ENCODE data around the gene SLC25A1. TPM values are rescaled to one million over a fixed set of nuclear protein-coding genes. Genes with fewer than 3 reads are reported as not detected.

SLC25A1 gene
- total and polyA plus RNA-seq, 2 donors (not counting 1 experiment from before 2014, with no cell fraction given), result 41.3 to 47.7 TPM

DNA sequence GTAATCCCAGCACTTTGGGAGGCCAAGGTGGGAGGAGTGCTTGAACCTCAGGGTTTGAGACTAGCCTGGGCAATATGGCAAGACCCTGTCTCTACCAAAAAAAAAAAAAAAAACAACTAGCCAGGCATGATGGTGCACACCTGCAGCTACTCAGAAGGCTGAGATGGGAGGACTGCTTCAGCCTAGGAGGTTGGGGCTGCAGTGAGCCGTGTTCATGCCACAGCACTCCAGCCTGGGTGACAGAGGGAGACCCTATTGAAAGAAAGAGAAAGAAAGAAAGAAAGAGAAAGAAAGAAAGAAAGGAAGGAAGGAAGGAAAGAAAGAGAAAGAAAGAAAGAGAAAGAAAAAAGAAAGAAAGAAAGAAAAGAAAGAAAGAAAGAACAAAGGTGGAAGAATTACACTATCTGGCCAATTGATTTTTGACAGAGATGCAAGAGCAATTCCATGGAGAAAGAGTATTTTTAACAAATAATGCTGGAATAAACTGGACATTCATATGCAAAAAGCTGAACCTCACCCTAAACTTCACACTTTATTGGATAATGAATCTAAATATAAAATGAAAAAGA, 33.9 kb upstream of the SLC25A1 start:
- Mint-ChIP-seq H3K27me3 (peaks cover 21% of the 10 kb centered on the region), H3K4me1 (peaks cover 6% of the 10 kb centered on the region), H3K9me3 (ENCODE audit: insufficient read depth) (no peaks in the 10 kb centered on the region), H3K27ac (no peak overlapping the region), H3K4me3 (no peak overlapping the region)
- Histone ChIP-seq H3K79me2 (ENCODE audit: control insufficient read depth, insufficient read depth, low read length) (no peaks in the 10 kb centered on the region), H3K36me3 (replicated peaks in 1 of 2; ENCODE audit: control extremely low read depth in 1 of 2, control insufficient read depth in 1 of 2, extremely low read depth in 1 of 2, insufficient read depth in 2 of 2, low read length in 1 of 2) (no peaks in the 10 kb centered on the region), H2AFZ (ENCODE audit: insufficient read depth, low read depth, low read length, poor library complexity, severe bottlenecking) (no peak overlapping the region), H3K4me1 (ENCODE audit: control insufficient read depth in 2 of 2, insufficient read depth in 2 of 2, low read length in 2 of 2) (no peaks in the 10 kb centered on the region), H3K27me3 (replicated peaks in 1 of 4; ENCODE audit: control extremely low read depth in 1 of 4, control insufficient read depth in 3 of 4, insufficient read depth in 4 of 4, low read length in 3 of 4) (peaks cover 0 to 7% (median 2%) of the 10 kb centered on the region in 4 experiments), H3K4me2 (replicated peaks; ENCODE audit: low read depth, low read length, poor library complexity, severe bottlenecking) (no peak overlapping the region), H3K27ac (ENCODE audit: low read length in 2 of 2) (no peak overlapping the region), H3K9me3 (ENCODE audit: control extremely low read depth in 1 of 3, control insufficient read depth in 2 of 3, insufficient read depth in 1 of 3, low read length in 2 of 3) (no peaks in the 10 kb centered on the region), H3K9ac (ENCODE audit: low read length) (no peak overlapping the region), H4K20me1 (ENCODE audit: control insufficient read depth, insufficient read depth, low read length, poor library complexity, severe bottlenecking) (no peaks in the 10 kb centered on the region), H3K4me3 (ENCODE audit: control extremely low read depth in 1 of 5, extremely low read depth in 1 of 5, insufficient read depth in 1 of 5, low read depth in 2 of 5, low read length in 4 of 5) (no peak overlapping the region)
- ATAC-seq (ENCODE audit: low read depth) (no peak), DNase-seq (no peak)
- POLR2A ChIA-PET, result no interaction called here
- TF ChIP-seq EZH2 (IDR thresholded peaks at IDR 0.05; ENCODE audit: borderline replicate concordance, insufficient read depth, low read depth, low read length, poor library complexity, severe bottlenecking), result no peak
- TF ChIP-seq, protein P1, sequence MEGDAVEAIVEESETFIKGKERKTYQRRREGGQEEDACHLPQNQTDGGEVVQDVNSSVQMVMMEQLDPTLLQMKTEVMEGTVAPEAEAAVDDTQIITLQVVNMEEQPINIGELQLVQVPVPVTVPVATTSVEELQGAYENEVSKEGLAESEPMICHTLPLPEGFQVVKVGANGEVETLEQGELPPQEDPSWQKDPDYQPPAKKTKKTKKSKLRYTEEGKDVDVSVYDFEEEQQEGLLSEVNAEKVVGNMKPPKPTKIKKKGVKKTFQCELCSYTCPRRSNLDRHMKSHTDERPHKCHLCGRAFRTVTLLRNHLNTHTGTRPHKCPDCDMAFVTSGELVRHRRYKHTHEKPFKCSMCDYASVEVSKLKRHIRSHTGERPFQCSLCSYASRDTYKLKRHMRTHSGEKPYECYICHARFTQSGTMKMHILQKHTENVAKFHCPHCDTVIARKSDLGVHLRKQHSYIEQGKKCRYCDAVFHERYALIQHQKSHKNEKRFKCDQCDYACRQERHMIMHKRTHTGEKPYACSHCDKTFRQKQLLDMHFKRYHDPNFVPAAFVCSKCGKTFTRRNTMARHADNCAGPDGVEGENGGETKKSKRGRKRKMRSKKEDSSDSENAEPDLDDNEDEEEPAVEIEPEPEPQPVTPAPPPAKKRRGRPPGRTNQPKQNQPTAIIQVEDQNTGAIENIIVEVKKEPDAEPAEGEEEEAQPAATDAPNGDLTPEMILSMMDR (IDR thresholded peaks at IDR 0.05), result no peak
- CTCF ChIA-PET, result no interaction called here
- intact Hi-C loops (cut with micrococcal nuclease), result no loop called here
- WGBS (ENCODE audit: insufficient coverage), result 100% methylated on average over 1 of the region's 1 CpG

GRCh38 chr22:19210188-19210587, 31.7 kb upstream of the SLC25A1 start:
- Mint-ChIP-seq H3K4me1 (peaks cover 6% of the 10 kb centered on the region), H3K4me3 (no peak overlapping the region), H3K9me3 (ENCODE audit: insufficient read depth) (no peaks in the 10 kb centered on the region), H3K27ac (no peak overlapping the region), H3K27me3 (peaks cover 21% of the 10 kb centered on the region)
- Histone ChIP-seq H3K9me3 (ENCODE audit: control extremely low read depth in 1 of 3, control insufficient read depth in 2 of 3, insufficient read depth in 1 of 3, low read length in 2 of 3) (no peaks in the 10 kb centered on the region), H3K9ac (ENCODE audit: low read length) (no peak overlapping the region), H3K4me3 (ENCODE audit: control extremely low read depth in 1 of 5, extremely low read depth in 1 of 5, insufficient read depth in 1 of 5, low read depth in 2 of 5, low read length in 4 of 5) (no peak overlapping the region), H3K27me3 (replicated peaks in 1 of 4; ENCODE audit: control extremely low read depth in 1 of 4, control insufficient read depth in 3 of 4, insufficient read depth in 4 of 4, low read length in 3 of 4) (peaks cover 0 to 7% (median 2%) of the 10 kb centered on the region in 4 experiments), H3K79me2 (ENCODE audit: control insufficient read depth, insufficient read depth, low read length) (no peaks in the 10 kb centered on the region), H3K36me3 (replicated peaks in 1 of 2; ENCODE audit: control extremely low read depth in 1 of 2, control insufficient read depth in 1 of 2, extremely low read depth in 1 of 2, insufficient read depth in 2 of 2, low read length in 1 of 2) (no peaks in the 10 kb centered on the region), H2AFZ (ENCODE audit: insufficient read depth, low read depth, low read length, poor library complexity, severe bottlenecking) (no peak overlapping the region), H3K4me1 (ENCODE audit: control insufficient read depth in 2 of 2, insufficient read depth in 2 of 2, low read length in 2 of 2) (no peaks in the 10 kb centered on the region), H4K20me1 (ENCODE audit: control insufficient read depth, insufficient read depth, low read length, poor library complexity, severe bottlenecking) (no peaks in the 10 kb centered on the region), H3K27ac (ENCODE audit: low read length in 2 of 2) (no peak overlapping the region), H3K4me2 (replicated peaks; ENCODE audit: low read depth, low read length, poor library complexity, severe bottlenecking) (no peak overlapping the region)
- no peak for TF ChIP-seq EZH2 (IDR thresholded peaks at IDR 0.05; ENCODE audit: borderline replicate concordance, insufficient read depth, low read depth, low read length, poor library complexity, severe bottlenecking)
- TF ChIP-seq, protein P1 (IDR thresholded peaks at IDR 0.05), result no peak
- CTCF ChIA-PET, result no interaction called here
- POLR2A ChIA-PET, result no interaction called here
- intact Hi-C loops (cut with micrococcal nuclease), result no loop called here
- ATAC-seq (ENCODE audit: low read depth) (no peak), DNase-seq (no peak)
- 95% methylated on average over 12 of the region's 14 CpGs for WGBS (ENCODE audit: insufficient coverage)
